Testis (tissue), 3 donors: Measurements from ENCODE around the gene SINHCAF. TPM values are rescaled to one million over a fixed set of nuclear protein-coding genes. Genes with fewer than 3 reads are reported as not detected.

Experiments used
- DNase-seq: peaks from one replicate; pipeline ENCODE4 v3.0.0-alpha.2; 2019
- H3K27ac ChIP-seq, 2 donors: fragments of 200-600 bp; sonication (generic); one replicate each; pipeline ENCODE4 v1.5.1; 2019
- H3K27me3 ChIP-seq: fragments of 200-600 bp; sonication (generic); one replicate; pipeline ENCODE4 v1.5.1; 2019
- H3K36me3 ChIP-seq: fragments of 200-600 bp; sonication (generic); one replicate; pipeline ENCODE4 v1.5.1; 2017; ENCODE audit warnings: low read depth; ENCODE audit errors: missing control alignments
- H3K4me1 ChIP-seq: fragments of 200-600 bp; sonication (generic); one replicate; pipeline ENCODE4 v1.5.1; 2019
- H3K4me3 ChIP-seq, 2 donors: fragments of 200-600 bp; sonication (generic); one replicate each; pipeline ENCODE4 v1.5.1; 2017 to 2019
- H3K9me3 ChIP-seq: fragments of 200-600 bp; sonication (generic); one replicate; pipeline ENCODE4 v1.5.1; 2017
- POLR2A ChIP-seq: fragments of 450-650 bp; IDR thresholded peaks from one replicate; pipeline ENCODE4 v1.6.1; 2017; ENCODE audit warnings: antibody characterized with exemption, mild to moderate bottlenecking, moderate library complexity
- WGBS, 2 donors: methylation state at CpG; one replicate each; pipeline ENCODE4 v1.1.5; 2018; 5-methylcytosine and 5-hydroxymethylcytosine counted together
- intact Hi-C: fragments of 100-400 bp; cut with DNase I; formaldehyde crosslinking; loops from one replicate; pipeline ENCODE4 v1.15.1; 2023; ENCODE audit warnings: low total_unique reads
- polyA plus RNA-seq: library from polyadenylated mRNA; stranded (reverse); fragments of 350-450 nt; fragmentation: Illumina TruSeq; extraction: RNeasy Lipid Tissue Mini Kit (QIAGEN cat#74804); gene quantifications from one replicate; pipeline ENCODE4 v1.2.3, GENCODE V29; 2014; ENCODE audit warnings: low read depth, low replicate concordance; ENCODE audit not compliant: insufficient read depth
- total RNA-seq, 2 donors: library from RNA; depleted of rRNA; stranded (reverse); fragments of >200 nt; gene quantifications; one replicate each; pipeline ENCODE4 v1.2.3, GENCODE V29; 2016
- TF ChIP-seq, protein P1 (sequence below), 3 experiments: fragments of 450-650 bp in 2 of 3; fragments of 200-600 bp in 1 of 3; sonication (generic) in 1 of 3; IDR thresholded peaks; one replicate each; pipeline ENCODE4 v1.5.1; 2016 to 2019; ENCODE audit warnings: antibody characterized with exemption in 3 of 3, mild to moderate bottlenecking in 2 of 3, moderate library complexity in 1 of 3

SINHCAF gene
- total and polyA plus RNA-seq, 3 donors from 2014 or later: 45.2 to 47.9 (median 46.8) TPM

- no peaks in the 10 kb centered on the region for H3K27me3 ChIP-seq
- no peak overlapping the region for H3K4me3 ChIP-seq
- DNase-seq: no peak
- 91 to 92% methylated on average over 1 of the region's 1 CpG for WGBS, 2 donors
- intact Hi-C loops: no loop called here
- no peaks in the 10 kb centered on the region for H3K4me1 ChIP-seq
- TF ChIP-seq, protein P1, sequence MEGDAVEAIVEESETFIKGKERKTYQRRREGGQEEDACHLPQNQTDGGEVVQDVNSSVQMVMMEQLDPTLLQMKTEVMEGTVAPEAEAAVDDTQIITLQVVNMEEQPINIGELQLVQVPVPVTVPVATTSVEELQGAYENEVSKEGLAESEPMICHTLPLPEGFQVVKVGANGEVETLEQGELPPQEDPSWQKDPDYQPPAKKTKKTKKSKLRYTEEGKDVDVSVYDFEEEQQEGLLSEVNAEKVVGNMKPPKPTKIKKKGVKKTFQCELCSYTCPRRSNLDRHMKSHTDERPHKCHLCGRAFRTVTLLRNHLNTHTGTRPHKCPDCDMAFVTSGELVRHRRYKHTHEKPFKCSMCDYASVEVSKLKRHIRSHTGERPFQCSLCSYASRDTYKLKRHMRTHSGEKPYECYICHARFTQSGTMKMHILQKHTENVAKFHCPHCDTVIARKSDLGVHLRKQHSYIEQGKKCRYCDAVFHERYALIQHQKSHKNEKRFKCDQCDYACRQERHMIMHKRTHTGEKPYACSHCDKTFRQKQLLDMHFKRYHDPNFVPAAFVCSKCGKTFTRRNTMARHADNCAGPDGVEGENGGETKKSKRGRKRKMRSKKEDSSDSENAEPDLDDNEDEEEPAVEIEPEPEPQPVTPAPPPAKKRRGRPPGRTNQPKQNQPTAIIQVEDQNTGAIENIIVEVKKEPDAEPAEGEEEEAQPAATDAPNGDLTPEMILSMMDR (IDR thresholded peaks at IDR 0.05): no peak
- no peak for TF ChIP-seq POLR2A
- no peaks in the 10 kb centered on the region for H3K9me3 ChIP-seq
- H3K36me3 ChIP-seq: no peaks in the 10 kb centered on the region
- H3K27ac ChIP-seq: no peak overlapping the region
Observed at GRCh38 chr12:31306866-31307265, 19.1 kb downstream of the SINHCAF start.

- H3K27ac ChIP-seq: no peak overlapping the region
- H3K27me3 ChIP-seq: no peaks in the 10 kb centered on the region
- no peaks in the 10 kb centered on the region for H3K36me3 ChIP-seq
- no peak for TF ChIP-seq POLR2A
- TF ChIP-seq, protein P1 (IDR thresholded peaks at IDR 0.05): no peak
- intact Hi-C loops: no loop called here
- H3K4me1 ChIP-seq: no peaks in the 10 kb centered on the region
- no peak overlapping the region for H3K4me3 ChIP-seq
- WGBS, 2 donors: 89 to 94% methylated on average over 5 of the region's 5 CpGs
- DNase-seq: no peak
- no peaks in the 10 kb centered on the region for H3K9me3 ChIP-seq
Observed at GRCh38 chr12:31303466-31303865, 22.5 kb downstream of the SINHCAF start.

- 85 to 93% methylated on average over 2 of the region's 2 CpGs for WGBS, 2 donors
- no peak for TF ChIP-seq POLR2A
- TF ChIP-seq, protein P1 (IDR thresholded peaks at IDR 0.05): no peak
- no peak for DNase-seq
- intact Hi-C loops: no loop called here
- Histone ChIP-seq H3K9me3 (no peaks in the 10 kb centered on the region), H3K27me3 (no peaks in the 10 kb centered on the region), H3K27ac (no peak overlapping the region), H3K4me1 (no peaks in the 10 kb centered on the region), H3K4me3 (no peak overlapping the region), H3K36me3 (no peaks in the 10 kb centered on the region)
Observed at GRCh38 chr12:31301311-31301710, 24.6 kb downstream of the SINHCAF start.

- Histone ChIP-seq H3K9me3 (no peaks in the 10 kb centered on the region), H3K27me3 (no peaks in the 10 kb centered on the region), H3K27ac (no peak overlapping the region), H3K4me3 (no peak overlapping the region), H3K36me3 (no peaks in the 10 kb centered on the region), H3K4me1 (no peaks in the 10 kb centered on the region)
- WGBS, 2 donors: 88 to 89% methylated on average over 3 of the region's 3 CpGs
- no peak for TF ChIP-seq POLR2A
- TF ChIP-seq, protein P1 (IDR thresholded peaks at IDR 0.05): no peak
- intact Hi-C loops: no loop called here
- DNase-seq: no peak
Observed at GRCh38 chr12:31300783-31301182, 25.2 kb downstream of the SINHCAF start.

- no peaks in the 10 kb centered on the region for H3K27me3 ChIP-seq
- WGBS, 2 donors: 78 to 85% methylated on average over 1 of the region's 1 CpG
- H3K4me1 ChIP-seq: no peaks in the 10 kb centered on the region
- H3K4me3 ChIP-seq: no peak overlapping the region
- no peaks in the 10 kb centered on the region for H3K36me3 ChIP-seq
- no peak for DNase-seq
- no peak overlapping the region for H3K27ac ChIP-seq
- intact Hi-C loops: no loop called here
- no peak for TF ChIP-seq POLR2A
- TF ChIP-seq, protein P1 (IDR thresholded peaks at IDR 0.05): no peak
- no peaks in the 10 kb centered on the region for H3K9me3 ChIP-seq
Observed at GRCh38 chr12:31300341-31300740, 25.6 kb downstream of the SINHCAF start.
